Endothelial cell of hepatic sinusoid (primary cell): ENCODE data around the gene RPL27.
"Not testable (repeated sequence)": the region's sequence is repeated elsewhere in the genome, so short reads cannot be mapped to it uniquely, and the experiment has no call there.

Source experiments
- in situ Hi-C: cut with HindIII; loops from 2 replicates; pipeline ENCODE4 v1.10.0; 2017; ENCODE audit warnings: low sequenced_read_pairs

RPL27 gene

GRCh38 chr17:42997984-42998938 lies at the start of gene RPL27:
Gene RPL27 (plus strand): TSS chr17:42998419. CDS start chr17:42998751, 332 bp downstream.
- in situ Hi-C loops: no loop called here

- in situ Hi-C loops: no loop called here
Measured at GRCh38 chr17:42950044-42950783, 48.0 kb upstream of the RPL27 start.

GRCh38 chr17:42953669-42954068 lies 44.5 kb upstream of the RPL27 start:
- in situ Hi-C loops: no loop called here

GRCh38 chr17:42964161-42964932 lies 33.9 kb upstream of the RPL27 start, which contains the start of gene AARSD1:
Gene AARSD1 (minus strand): TSS chr17:42964454. CDS start chr17:42964440, 14 bp downstream.
- in situ Hi-C loops: no loop called here

- in situ Hi-C loops: no loop called here
Measured at GRCh38 chr17:42967925-42968324, 30.3 kb upstream of the RPL27 start.

GRCh38 chr17:42969001-42969581 lies 29.1 kb upstream of the RPL27 start:
- in situ Hi-C loops: no loop called here

- in situ Hi-C loops: no loop called here
Measured at GRCh38 chr17:42971589-42971988, 26.6 kb upstream of the RPL27 start.

- in situ Hi-C loops: not testable (repeated sequence)
Measured at GRCh38 chr17:42973323-42973722, 24.9 kb upstream of the RPL27 start.

GRCh38 chr17:42975265-42975664 lies 23.0 kb upstream of the RPL27 start:
- in situ Hi-C loops: no loop called here

GRCh38 chr17:42975701-42976100 lies 22.5 kb upstream of the RPL27 start:
- in situ Hi-C loops: not testable (repeated sequence)

- in situ Hi-C loops: no loop called here
Measured at GRCh38 chr17:42979511-42980273, 18.5 kb upstream of the RPL27 start, which contains the start of gene PTGES3L. Gene PTGES3L (minus strand): TSS chr17:42980080. CDS start chr17:42980053, 27 bp downstream.

GRCh38 chr17:42980274-42980765 lies 17.9 kb upstream of the RPL27 start, which contains the start of gene RUNDC1:
Gene RUNDC1 (plus strand): TSS chr17:42980565. CDS start chr17:42980577, 12 bp downstream.
- in situ Hi-C loops: no loop called here

- in situ Hi-C loops: no loop called here
Measured at GRCh38 chr17:42980766-42981397, 17.3 kb upstream of the RPL27 start.

- in situ Hi-C loops: no loop called here
Measured at GRCh38 chr17:42982266-42982665, 16.0 kb upstream of the RPL27 start.

- in situ Hi-C loops: no loop called here
Measured at GRCh38 chr17:42985225-42985624, 13.0 kb upstream of the RPL27 start.

- in situ Hi-C loops: no loop called here
Measured at GRCh38 chr17:42989141-42989540, 9.1 kb upstream of the RPL27 start.

- in situ Hi-C loops: no loop called here
Measured at GRCh38 chr17:42989726-42990652, 8.2 kb upstream of the RPL27 start.

- in situ Hi-C loops: no loop called here
Measured at GRCh38 chr17:42991471-42991870, 6.7 kb upstream of the RPL27 start.
